Suprapubic skin (tissue), 4 donors: Measurements from ENCODE around the gene SPDYC. TPM values are rescaled to one million over a fixed set of nuclear protein-coding genes. Genes with fewer than 3 reads are reported as not detected.

Source experiments
- DNase-seq, 2 donors: peaks; one replicate each; pipeline ENCODE4 v3.0.0-alpha.2; 2019; ENCODE audit warnings: low spot score in 2 of 2
- H3K27ac ChIP-seq: fragments of 200-600 bp; sonication (generic); one replicate; pipeline ENCODE4 v1.5.1; 2019
- H3K27me3 ChIP-seq: fragments of 200-600 bp; sonication (generic); one replicate; pipeline ENCODE4 v1.5.1; 2019
- H3K36me3 ChIP-seq: fragments of 200-600 bp; sonication (generic); one replicate; pipeline ENCODE4 v1.5.1; 2019
- H3K4me1 ChIP-seq: fragments of 200-600 bp; sonication (generic); one replicate; pipeline ENCODE4 v1.5.1; 2019
- H3K4me3 ChIP-seq: fragments of 200-600 bp; sonication (generic); one replicate; pipeline ENCODE4 v1.5.1; 2019; ENCODE audit warnings: mild to moderate bottlenecking
- H3K9me3 ChIP-seq: fragments of 200-600 bp; sonication (generic); one replicate; pipeline ENCODE4 v1.5.1; 2019
- EP300 ChIP-seq: sonication (generic); formaldehyde crosslinking; IDR thresholded peaks from one replicate; pipeline ENCODE4 v1.6.1; 2017; ENCODE audit warnings: antibody characterized with exemption
- POLR2A ChIP-seq, 2 donors: fragments of 450-650 bp; IDR thresholded peaks; one replicate each; pipeline ENCODE4 v1.6.1; 2017; ENCODE audit warnings: antibody characterized with exemption in 2 of 2, mild to moderate bottlenecking in 2 of 2, moderate library complexity in 2 of 2
- POLR2AphosphoS5 ChIP-seq, 3 donors: sonication (generic); formaldehyde crosslinking; IDR thresholded peaks; one replicate each; pipeline ENCODE4 v1.6.1; 2017; ENCODE audit warnings: antibody characterized with exemption in 3 of 3
- WGBS: methylation state at CpG from one replicate; pipeline ENCODE4 v1.1.5; 2018; 5-methylcytosine and 5-hydroxymethylcytosine counted together
- total RNA-seq, 4 donors: library from RNA; depleted of rRNA; stranded (reverse); fragments of >200 nt; gene quantifications; one replicate each; pipeline ENCODE4 v1.1.0, GENCODE V29; 2016
- TF ChIP-seq, protein P1 (sequence below), 2 donors: fragments of 200-600 bp in 1 of 2; fragments of 450-650 bp in 1 of 2; sonication (generic) in 1 of 2; IDR thresholded peaks; one replicate each; pipeline ENCODE4 v1.5.1; 2016 to 2019; ENCODE audit warnings: antibody characterized with exemption in 2 of 2, mild to moderate bottlenecking in 1 of 2, moderate library complexity in 1 of 2

SPDYC gene
- total RNA-seq, 4 donors from 2014 or later: not detected

DNA sequence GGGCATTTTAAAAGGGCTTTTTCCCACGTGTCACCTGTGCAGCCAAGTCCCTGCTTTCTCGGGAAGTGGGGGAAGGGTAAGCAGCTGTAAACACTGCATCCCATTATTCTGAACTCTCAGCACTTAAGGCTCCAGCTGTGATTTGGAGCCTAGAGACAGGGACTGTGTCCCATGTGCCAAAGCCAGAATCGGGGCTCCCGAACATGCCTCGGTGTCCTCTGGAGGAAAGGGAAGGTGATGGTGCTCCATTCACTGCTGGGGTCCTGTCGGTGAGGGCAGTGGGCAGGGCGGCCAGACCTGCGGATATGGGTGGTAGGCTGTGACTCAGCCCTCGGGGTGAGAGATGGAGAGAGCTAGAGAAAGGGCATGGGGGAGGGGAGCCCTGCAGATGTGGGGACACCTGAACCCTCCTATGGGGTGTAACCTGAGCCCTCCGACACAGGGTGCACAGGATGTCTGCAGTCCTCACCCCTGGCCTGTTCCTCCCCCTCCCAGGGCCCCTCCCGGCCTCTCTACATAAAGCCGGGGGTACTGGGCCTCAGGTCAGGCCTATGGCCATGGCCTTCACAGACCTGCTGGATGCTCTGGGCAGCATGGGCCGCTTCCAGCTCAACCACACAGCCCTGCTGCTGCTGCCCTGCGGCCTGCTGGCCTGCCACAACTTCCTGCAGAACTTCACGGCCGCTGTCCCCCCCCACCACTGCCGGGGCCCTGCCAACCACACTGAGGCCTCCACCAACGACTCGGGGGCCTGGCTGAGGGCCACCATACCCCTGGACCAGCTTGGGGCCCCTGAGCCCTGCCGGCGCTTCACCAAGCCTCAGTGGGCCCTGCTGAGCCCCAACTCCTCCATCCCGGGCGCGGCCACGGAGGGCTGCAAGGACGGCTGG is 43.5 kb downstream of the SPDYC start:
- H3K36me3 ChIP-seq: peaks cover 36% of the 10 kb centered on the region
- no peak for TF ChIP-seq POLR2A (IDR thresholded peaks at IDR 0.05)
- TF ChIP-seq, protein P1, sequence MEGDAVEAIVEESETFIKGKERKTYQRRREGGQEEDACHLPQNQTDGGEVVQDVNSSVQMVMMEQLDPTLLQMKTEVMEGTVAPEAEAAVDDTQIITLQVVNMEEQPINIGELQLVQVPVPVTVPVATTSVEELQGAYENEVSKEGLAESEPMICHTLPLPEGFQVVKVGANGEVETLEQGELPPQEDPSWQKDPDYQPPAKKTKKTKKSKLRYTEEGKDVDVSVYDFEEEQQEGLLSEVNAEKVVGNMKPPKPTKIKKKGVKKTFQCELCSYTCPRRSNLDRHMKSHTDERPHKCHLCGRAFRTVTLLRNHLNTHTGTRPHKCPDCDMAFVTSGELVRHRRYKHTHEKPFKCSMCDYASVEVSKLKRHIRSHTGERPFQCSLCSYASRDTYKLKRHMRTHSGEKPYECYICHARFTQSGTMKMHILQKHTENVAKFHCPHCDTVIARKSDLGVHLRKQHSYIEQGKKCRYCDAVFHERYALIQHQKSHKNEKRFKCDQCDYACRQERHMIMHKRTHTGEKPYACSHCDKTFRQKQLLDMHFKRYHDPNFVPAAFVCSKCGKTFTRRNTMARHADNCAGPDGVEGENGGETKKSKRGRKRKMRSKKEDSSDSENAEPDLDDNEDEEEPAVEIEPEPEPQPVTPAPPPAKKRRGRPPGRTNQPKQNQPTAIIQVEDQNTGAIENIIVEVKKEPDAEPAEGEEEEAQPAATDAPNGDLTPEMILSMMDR (IDR thresholded peaks at IDR 0.05): no peak
- TF ChIP-seq POLR2AphosphoS5 (IDR thresholded peaks at IDR 0.05): no peak
- no peak for TF ChIP-seq EP300
- no peak overlapping the region for H3K4me3 ChIP-seq
- H3K4me1 ChIP-seq: no peaks in the 10 kb centered on the region
- no peaks in the 10 kb centered on the region for H3K27me3 ChIP-seq
- WGBS: 36% methylated on average over 16 of the region's 26 CpGs
- no peak overlapping the region for H3K27ac ChIP-seq
- H3K9me3 ChIP-seq: no peaks in the 10 kb centered on the region
- peak in 1 of 2 donors; percentile 78 for DNase-seq

DNA sequence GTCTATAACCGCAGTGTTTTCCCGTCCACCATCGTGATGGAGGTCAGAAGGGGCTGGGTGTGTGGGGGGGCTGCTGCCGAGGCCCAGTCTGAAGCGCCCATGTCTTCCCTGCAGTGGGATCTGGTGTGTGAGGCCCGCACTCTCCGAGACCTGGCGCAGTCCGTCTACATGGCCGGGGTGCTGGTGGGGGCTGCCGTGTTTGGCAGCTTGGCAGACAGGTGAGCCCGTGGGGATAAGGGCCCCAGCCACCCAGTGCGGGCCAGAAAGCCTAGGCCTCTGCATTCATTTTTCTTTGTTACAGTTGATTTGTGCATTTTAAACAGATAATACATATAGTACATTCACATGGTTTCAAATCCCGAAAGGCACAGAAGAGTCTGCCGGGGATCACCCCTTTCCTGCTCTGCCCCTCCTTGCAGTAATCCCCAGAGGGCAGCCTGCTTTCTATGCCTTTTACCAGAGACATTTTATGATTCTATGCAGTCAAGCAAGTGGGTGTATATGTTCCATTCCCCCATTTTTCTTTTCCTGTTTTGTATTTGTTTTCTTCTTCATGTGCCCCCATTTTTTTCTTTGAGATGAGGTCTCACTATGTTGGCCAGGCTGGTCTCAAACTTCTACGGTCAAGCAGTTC is 44.3 kb downstream of the SPDYC start:
- TF ChIP-seq, protein P1 (IDR thresholded peaks at IDR 0.05): no peak
- TF ChIP-seq POLR2A (IDR thresholded peaks at IDR 0.05): no peak
- TF ChIP-seq POLR2AphosphoS5 (IDR thresholded peaks at IDR 0.05): no peak
- TF ChIP-seq EP300: no peak
- Histone ChIP-seq H3K27me3 (no peaks in the 10 kb centered on the region), H3K36me3 (peaks cover 29% of the 10 kb centered on the region), H3K27ac (no peak overlapping the region), H3K9me3 (no peaks in the 10 kb centered on the region), H3K4me3 (no peak overlapping the region), H3K4me1 (peaks cover 1% of the 10 kb centered on the region)
- WGBS: 83% methylated on average over 8 of the region's 16 CpGs
- DNase-seq: no peak

DNA sequence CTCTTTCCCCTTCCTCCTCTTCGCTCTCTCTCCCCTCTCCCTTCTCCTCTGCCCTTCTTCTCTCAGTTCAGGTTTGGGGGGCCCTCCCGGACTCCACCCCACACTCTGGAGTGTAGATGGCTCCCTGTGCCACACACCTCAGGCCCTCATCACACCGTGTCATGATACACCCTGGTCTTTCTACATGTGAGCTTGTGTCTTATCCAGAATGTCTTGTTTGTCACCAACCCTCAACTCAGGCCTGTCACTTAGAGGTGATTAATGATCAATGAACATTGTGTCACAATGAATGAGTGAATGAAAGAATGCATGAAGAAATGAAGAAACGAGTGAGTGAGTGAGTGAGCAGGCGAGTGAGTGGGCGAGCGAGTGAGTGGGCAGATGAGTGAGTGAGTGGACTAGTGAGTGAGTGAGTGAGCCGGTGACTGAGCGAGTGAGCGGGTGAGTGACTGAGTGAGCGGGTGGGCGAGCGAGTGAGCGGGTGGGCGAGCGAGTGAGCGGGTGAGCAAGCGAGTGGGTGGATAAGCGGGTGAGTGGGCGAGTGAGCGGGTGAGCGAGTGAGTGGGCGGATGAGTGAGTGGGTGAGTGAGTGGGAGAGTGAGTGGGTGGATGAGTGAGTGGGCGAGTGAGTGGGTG is 45.5 kb downstream of the SPDYC start:
- no peak for TF ChIP-seq EP300
- no peak for TF ChIP-seq POLR2A (IDR thresholded peaks at IDR 0.05)
- TF ChIP-seq, protein P1 (IDR thresholded peaks at IDR 0.05): no peak
- no peak for TF ChIP-seq POLR2AphosphoS5 (IDR thresholded peaks at IDR 0.05)
- no peaks in the 10 kb centered on the region for H3K27me3 ChIP-seq
- H3K27ac ChIP-seq: no peak overlapping the region
- whole genome bisulfite sequencing: 91% methylated on average over 24 of the region's 24 CpGs
- DNase-seq: peak in 1 of 2 donors; percentile 78
- H3K9me3 ChIP-seq: no peaks in the 10 kb centered on the region
- H3K4me3 ChIP-seq: no peak overlapping the region
- peaks cover 5% of the 10 kb centered on the region for H3K4me1 ChIP-seq
- peaks cover 17% of the 10 kb centered on the region for H3K36me3 ChIP-seq

DNA sequence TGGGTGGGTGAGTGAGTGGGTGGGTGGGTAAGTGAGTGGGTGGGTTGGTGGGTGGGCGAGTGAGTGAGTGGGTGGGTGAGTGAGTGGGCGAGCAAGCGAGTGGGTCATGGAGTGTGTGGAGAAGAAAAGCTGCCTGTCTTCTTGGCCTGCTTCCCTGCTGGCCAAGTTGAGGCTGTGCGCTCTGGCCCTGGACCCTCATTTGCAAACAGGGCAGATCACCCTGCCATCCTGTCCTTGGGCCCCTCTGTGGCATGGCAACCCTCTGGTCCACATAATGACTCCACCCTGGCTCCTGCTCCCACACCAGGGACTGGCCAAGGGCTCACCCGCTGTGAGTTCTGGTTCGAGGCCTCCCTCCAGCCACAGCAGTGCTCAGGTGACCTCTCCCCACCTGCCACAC is 46.8 kb downstream of the SPDYC start:
- Histone ChIP-seq H3K4me3 (no peak overlapping the region), H3K27ac (no peak overlapping the region), H3K4me1 (peaks cover 5% of the 10 kb centered on the region), H3K27me3 (no peaks in the 10 kb centered on the region), H3K36me3 (peaks cover 4% of the 10 kb centered on the region), H3K9me3 (no peaks in the 10 kb centered on the region)
- 94% methylated on average over 4 of the region's 6 CpGs for WGBS
- peak in 1 of 2 donors; percentile 62 for DNase-seq
- no peak for TF ChIP-seq POLR2A (IDR thresholded peaks at IDR 0.05)
- no peak for TF ChIP-seq EP300
- TF ChIP-seq, protein P1 (IDR thresholded peaks at IDR 0.05): no peak
- TF ChIP-seq POLR2AphosphoS5 (IDR thresholded peaks at IDR 0.05): no peak
